ENCODE measurements around the gene NCKAP5. TPM values are rescaled to one million over a fixed set of nuclear protein-coding genes. Genes with fewer than 3 reads are reported as not detected.
"Not testable (repeated sequence)": the region's sequence is repeated elsewhere in the genome, so short reads cannot be mapped to it uniquely, and the experiment has no call there.

NCKAP5 gene
- polyA plus RNA-seq, 3 donors, result 7.6 to 10.1 (median 8.2) TPM

GRCh38 chr2:132871831-132872230 is 696.4 kb downstream of the NCKAP5 start:
- DNase-seq (ENCODE audit: low read depth in 3 of 3, low spot score in 2 of 3), result no peak

GRCh38 chr2:132863961-132864360 is 704.3 kb downstream of the NCKAP5 start:
- DNase-seq (ENCODE audit: low read depth in 3 of 3, low spot score in 2 of 3), result no peak

- no peak for DNase-seq (ENCODE audit: low read depth in 3 of 3, low spot score in 2 of 3)
Measured at GRCh38 chr2:132860220-132860619, 708.0 kb downstream of the NCKAP5 start.

GRCh38 chr2:132859590-132859989 is 708.7 kb downstream of the NCKAP5 start:
- DNase-seq (ENCODE audit: low read depth in 3 of 3, low spot score in 2 of 3), result no peak

- no peak for DNase-seq (ENCODE audit: low read depth in 3 of 3, low spot score in 2 of 3)
Measured at GRCh38 chr2:132857319-132857718, 710.9 kb downstream of the NCKAP5 start.

GRCh38 chr2:132850688-132851087 is 717.6 kb downstream of the NCKAP5 start:
- DNase-seq (ENCODE audit: low read depth in 3 of 3, low spot score in 2 of 3), result no peak

- DNase-seq (ENCODE audit: low read depth in 3 of 3, low spot score in 2 of 3), result no peak
Measured at GRCh38 chr2:132849118-132849517, 719.1 kb downstream of the NCKAP5 start.

GRCh38 chr2:132845339-132845738 is 722.9 kb downstream of the NCKAP5 start:
- no peak for DNase-seq (ENCODE audit: low read depth in 3 of 3, low spot score in 2 of 3)

- DNase-seq (ENCODE audit: low read depth in 3 of 3, low spot score in 2 of 3), result no peak
Measured at GRCh38 chr2:132844585-132844984, 723.7 kb downstream of the NCKAP5 start.

- no peak for DNase-seq (ENCODE audit: low read depth in 3 of 3, low spot score in 2 of 3)
Measured at GRCh38 chr2:132837769-132838168, 730.5 kb downstream of the NCKAP5 start.

GRCh38 chr2:132830321-132830827 is 737.9 kb downstream of the NCKAP5 start:
- no peak for DNase-seq (ENCODE audit: low read depth in 3 of 3, low spot score in 2 of 3)

- no peak for DNase-seq (ENCODE audit: low read depth in 3 of 3, low spot score in 2 of 3)
Measured at GRCh38 chr2:132825601-132826000, 742.7 kb downstream of the NCKAP5 start.

- no peak for DNase-seq (ENCODE audit: low read depth in 3 of 3, low spot score in 2 of 3)
Measured at GRCh38 chr2:132824716-132825115, 743.5 kb downstream of the NCKAP5 start.

- no peak for DNase-seq (ENCODE audit: low read depth in 3 of 3, low spot score in 2 of 3)
Measured at GRCh38 chr2:132816234-132816633, 752.0 kb downstream of the NCKAP5 start.

GRCh38 chr2:132815516-132815915 is 752.7 kb downstream of the NCKAP5 start:
- no peak for DNase-seq (ENCODE audit: low read depth in 3 of 3, low spot score in 2 of 3)

GRCh38 chr2:132814651-132815050 is 753.6 kb downstream of the NCKAP5 start:
- DNase-seq (ENCODE audit: low read depth in 3 of 3, low spot score in 2 of 3), result no peak

GRCh38 chr2:132813422-132813821 is 754.8 kb downstream of the NCKAP5 start:
- DNase-seq (ENCODE audit: low read depth in 3 of 3, low spot score in 2 of 3), result no peak

- DNase-seq (ENCODE audit: low read depth in 3 of 3, low spot score in 2 of 3), result no peak
Measured at GRCh38 chr2:132811148-132811915, 756.9 kb downstream of the NCKAP5 start.

- not testable (repeated sequence) for DNase-seq (ENCODE audit: low read depth in 3 of 3, low spot score in 2 of 3)
Measured at GRCh38 chr2:132809962-132810361, 758.3 kb downstream of the NCKAP5 start.

GRCh38 chr2:132804051-132804450 is 764.2 kb downstream of the NCKAP5 start:
- no peak for DNase-seq (ENCODE audit: low read depth in 3 of 3, low spot score in 2 of 3)

GRCh38 chr2:132798341-132798740 is 769.9 kb downstream of the NCKAP5 start:
- DNase-seq (ENCODE audit: low read depth in 3 of 3, low spot score in 2 of 3), result no peak

- DNase-seq (ENCODE audit: low read depth in 3 of 3, low spot score in 2 of 3), result no peak
Measured at GRCh38 chr2:132797556-132797955, 770.7 kb downstream of the NCKAP5 start.

- DNase-seq (ENCODE audit: low read depth in 3 of 3, low spot score in 2 of 3), result no peak
Measured at GRCh38 chr2:132797071-132797470, 771.2 kb downstream of the NCKAP5 start.

Data from right renal cortex interstitium (tissue), 3 donors.